HG03575 (cell line): ENCODE data around the gene FAHD1.

Source experiments
- ATAC-seq: cut with Tn5 transposase; IDR thresholded peaks from one replicate; pipeline ENCODE4 v1.9.1; 2021; ENCODE audit not compliant: unreplicated experiment, insufficient number of reproducible peaks, low FRiP score; ENCODE audit errors: extremely low read depth

The FAHD1 gene

GRCh38 chr16:1826691-1827573, at the start of gene FAHD1, which contains the start of gene HAGH:
FAHD1 (plus strand) TSS chr16:1827206; CDS start chr16:1827239, 33 bp downstream.
HAGH (minus strand) TSS chr16:1826825; CDS start chr16:1826787, 38 bp downstream.
- ATAC-seq = peak; percentile 59

GRCh38 chr16:1777375-1778199, 49.4 kb upstream of the FAHD1 start:
- no peak for ATAC-seq

- ATAC-seq = no peak
Observed at GRCh38 chr16:1778200-1779179, 48.5 kb upstream of the FAHD1 start.

- no peak for ATAC-seq
Observed at GRCh38 chr16:1779234-1779701, 47.7 kb upstream of the FAHD1 start.

GRCh38 chr16:1779741-1780676, 47.0 kb upstream of the FAHD1 start:
- no peak for ATAC-seq

GRCh38 chr16:1780677-1781072, 46.3 kb upstream of the FAHD1 start:
- ATAC-seq = no peak

GRCh38 chr16:1781254-1781653, 45.8 kb upstream of the FAHD1 start:
- ATAC-seq = no peak

- ATAC-seq = no peak
Observed at GRCh38 chr16:1781758-1782407, 45.1 kb upstream of the FAHD1 start.

GRCh38 chr16:1782408-1783264, 44.4 kb upstream of the FAHD1 start, which contains the start of the genes NUBP2 and SPSB3:
NUBP2 (plus strand) TSS chr16:1782960; CDS start chr16:1783021, 61 bp downstream.
SPSB3 (minus strand) TSS chr16:1782571; CDS start chr16:1781483, 1,088 bp downstream.
- ATAC-seq = peak; percentile 60

- ATAC-seq = no peak
Observed at GRCh38 chr16:1784977-1785845, 41.8 kb upstream of the FAHD1 start.

- no peak for ATAC-seq
Observed at GRCh38 chr16:1785846-1786170, 41.2 kb upstream of the FAHD1 start.

- ATAC-seq = no peak
Observed at GRCh38 chr16:1786242-1787055, 40.6 kb upstream of the FAHD1 start.

GRCh38 chr16:1787056-1787321, 40.0 kb upstream of the FAHD1 start:
- ATAC-seq = no peak

GRCh38 chr16:1787322-1788094, 39.5 kb upstream of the FAHD1 start:
- ATAC-seq = no peak
